Thoracic aorta (tissue), 2 donors: ENCODE data around the gene OPA1. TPM values are rescaled to one million over a fixed set of nuclear protein-coding genes. Genes with fewer than 3 reads are reported as not detected.

Source experiments
- ATAC-seq: fragments of 150-250 bp; one replicate; pipeline ENCODE4 v1.8.0; 2017; ENCODE audit warnings: low read depth; ENCODE audit not compliant: insufficient number of reproducible peaks, low FRiP score
- DNase-seq: peaks from one replicate; pipeline ENCODE4 v3.0.0-alpha.2; 2020; ENCODE audit warnings: low spot score
- H3K27ac ChIP-seq, 2 donors: fragments of 200-600 bp; sonication (generic); 1 replicate in 1 of 2; 2 replicates in 1 of 2; pipeline ENCODE4 v1.5.1; 2016; ENCODE audit warnings: mild to moderate bottlenecking in 2 of 2, moderate library complexity in 2 of 2
- H3K27me3 ChIP-seq: fragments of 200-600 bp; sonication (generic); replicated peaks from 2 replicates; pipeline ENCODE4 v1.6.0; 2016; ENCODE audit warnings: mild to moderate bottlenecking; ENCODE audit not compliant: insufficient read depth
- H3K36me3 ChIP-seq: fragments of 200-600 bp; sonication (generic); one replicate; pipeline ENCODE4 v1.5.1; 2016
- H3K4me1 ChIP-seq, 2 donors: fragments of 200-600 bp; sonication (generic); 1 replicate in 1 of 2; 2 replicates in 1 of 2; pipeline versions ENCODE4 v1.5.1 to v1.6.0; 2016; ENCODE audit warnings: low read depth in 2 of 2, mild to moderate bottlenecking in 1 of 2; ENCODE audit not compliant: control insufficient read depth in 1 of 2
- H3K4me3 ChIP-seq: fragments of 200-600 bp; sonication (generic); 2 replicates; pipeline ENCODE4 v1.5.1; 2016; ENCODE audit warnings: mild to moderate bottlenecking
- H3K9me3 ChIP-seq: fragments of 200-600 bp; sonication (generic); 2 replicates; pipeline ENCODE4 v1.5.1; 2016
- total RNA-seq, 2 donors: library from RNA; depleted of rRNA; stranded (reverse); fragments of >200 nt; gene quantifications; one replicate each; pipeline versions ENCODE4 v1.1.0 to v1.2.3, GENCODE V29; 2016
- TF ChIP-seq, protein P1 (sequence below): fragments of 200-600 bp; sonication (generic); IDR thresholded peaks from one replicate; pipeline ENCODE4 v1.5.1; 2019; ENCODE audit warnings: antibody characterized with exemption

Gene OPA1
- total RNA-seq, 2 donors from 2014 or later = 34.0 to 43.8 TPM

DNA sequence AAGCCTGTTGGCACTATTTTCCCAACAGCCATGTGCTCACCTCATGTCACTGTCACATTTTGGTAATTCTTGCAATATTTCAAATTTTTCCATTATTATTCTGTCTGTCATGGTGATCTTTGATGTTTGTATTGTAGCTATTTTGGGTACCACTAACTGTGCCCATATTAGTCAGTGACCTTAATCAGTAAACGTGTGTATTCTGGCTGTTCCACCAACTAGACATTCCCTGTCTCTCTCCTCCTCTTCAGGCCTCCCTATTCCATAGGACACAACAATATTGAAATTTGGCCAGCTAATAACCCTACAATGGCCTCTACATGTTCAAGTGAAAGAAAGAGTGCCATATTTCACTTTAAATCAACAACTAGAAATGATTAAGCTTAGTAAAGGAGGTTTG, 88.6 kb downstream of the OPA1 start:
- H3K4me3 ChIP-seq = no peak overlapping the region
- H3K36me3 ChIP-seq = peaks cover 4% of the 10 kb centered on the region
- H3K27me3 ChIP-seq = no peaks in the 10 kb centered on the region
- TF ChIP-seq, protein P1, sequence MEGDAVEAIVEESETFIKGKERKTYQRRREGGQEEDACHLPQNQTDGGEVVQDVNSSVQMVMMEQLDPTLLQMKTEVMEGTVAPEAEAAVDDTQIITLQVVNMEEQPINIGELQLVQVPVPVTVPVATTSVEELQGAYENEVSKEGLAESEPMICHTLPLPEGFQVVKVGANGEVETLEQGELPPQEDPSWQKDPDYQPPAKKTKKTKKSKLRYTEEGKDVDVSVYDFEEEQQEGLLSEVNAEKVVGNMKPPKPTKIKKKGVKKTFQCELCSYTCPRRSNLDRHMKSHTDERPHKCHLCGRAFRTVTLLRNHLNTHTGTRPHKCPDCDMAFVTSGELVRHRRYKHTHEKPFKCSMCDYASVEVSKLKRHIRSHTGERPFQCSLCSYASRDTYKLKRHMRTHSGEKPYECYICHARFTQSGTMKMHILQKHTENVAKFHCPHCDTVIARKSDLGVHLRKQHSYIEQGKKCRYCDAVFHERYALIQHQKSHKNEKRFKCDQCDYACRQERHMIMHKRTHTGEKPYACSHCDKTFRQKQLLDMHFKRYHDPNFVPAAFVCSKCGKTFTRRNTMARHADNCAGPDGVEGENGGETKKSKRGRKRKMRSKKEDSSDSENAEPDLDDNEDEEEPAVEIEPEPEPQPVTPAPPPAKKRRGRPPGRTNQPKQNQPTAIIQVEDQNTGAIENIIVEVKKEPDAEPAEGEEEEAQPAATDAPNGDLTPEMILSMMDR = no peak
- H3K27ac ChIP-seq = no peak overlapping the region
- H3K4me1 ChIP-seq = peaks cover 8 to 22% of the 10 kb centered on the region in 2 donors
- DNase-seq (no peak), ATAC-seq (no peak)
- H3K9me3 ChIP-seq = no peaks in the 10 kb centered on the region

DNA sequence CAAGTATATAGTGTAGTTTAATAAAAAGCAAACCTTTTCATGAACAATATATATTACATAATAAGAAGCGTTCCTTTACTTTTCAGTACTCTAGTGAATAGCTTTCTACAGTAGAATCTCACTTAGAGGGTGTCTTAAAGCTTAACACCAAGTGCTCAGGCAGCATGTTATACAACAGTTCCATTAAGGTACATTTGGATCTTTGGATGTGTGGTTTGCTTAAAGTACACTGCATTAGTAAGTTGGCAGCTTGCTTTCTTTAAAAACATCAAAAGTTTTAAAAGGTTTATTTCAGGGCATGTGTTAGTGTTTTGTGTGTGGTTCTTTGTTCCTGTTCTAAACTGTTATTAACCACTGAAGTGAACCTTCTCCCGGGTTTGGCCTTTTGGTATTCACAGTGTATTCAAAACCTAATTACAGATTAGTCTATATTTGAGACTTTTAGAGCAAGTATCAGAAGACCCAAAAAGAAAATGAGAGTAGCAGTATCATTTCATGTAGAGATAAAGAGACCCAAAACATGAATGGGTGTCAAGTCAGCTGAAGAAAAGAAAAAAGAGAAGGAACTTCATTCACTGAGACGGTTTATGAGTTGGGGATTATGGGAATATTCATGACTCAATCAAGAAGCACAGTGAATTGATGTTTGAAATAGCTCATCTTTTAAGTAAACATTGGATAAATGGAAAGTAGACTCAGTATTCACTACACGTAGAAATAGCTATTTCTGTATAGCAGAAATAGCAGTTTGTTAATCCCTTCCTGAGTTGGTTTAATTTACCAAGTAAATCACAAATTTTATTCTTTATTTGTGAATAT, 93.9 kb downstream of the OPA1 start:
- Histone ChIP-seq H3K9me3 (no peaks in the 10 kb centered on the region), H3K27ac (no peak overlapping the region), H3K27me3 (no peaks in the 10 kb centered on the region), H3K36me3 (no peaks in the 10 kb centered on the region), H3K4me3 (no peak overlapping the region), H3K4me1 (peaks cover 3 to 10% of the 10 kb centered on the region in 2 donors)
- TF ChIP-seq, protein P1 = no peak
- ATAC-seq (no peak), DNase-seq (no peak)

DNA sequence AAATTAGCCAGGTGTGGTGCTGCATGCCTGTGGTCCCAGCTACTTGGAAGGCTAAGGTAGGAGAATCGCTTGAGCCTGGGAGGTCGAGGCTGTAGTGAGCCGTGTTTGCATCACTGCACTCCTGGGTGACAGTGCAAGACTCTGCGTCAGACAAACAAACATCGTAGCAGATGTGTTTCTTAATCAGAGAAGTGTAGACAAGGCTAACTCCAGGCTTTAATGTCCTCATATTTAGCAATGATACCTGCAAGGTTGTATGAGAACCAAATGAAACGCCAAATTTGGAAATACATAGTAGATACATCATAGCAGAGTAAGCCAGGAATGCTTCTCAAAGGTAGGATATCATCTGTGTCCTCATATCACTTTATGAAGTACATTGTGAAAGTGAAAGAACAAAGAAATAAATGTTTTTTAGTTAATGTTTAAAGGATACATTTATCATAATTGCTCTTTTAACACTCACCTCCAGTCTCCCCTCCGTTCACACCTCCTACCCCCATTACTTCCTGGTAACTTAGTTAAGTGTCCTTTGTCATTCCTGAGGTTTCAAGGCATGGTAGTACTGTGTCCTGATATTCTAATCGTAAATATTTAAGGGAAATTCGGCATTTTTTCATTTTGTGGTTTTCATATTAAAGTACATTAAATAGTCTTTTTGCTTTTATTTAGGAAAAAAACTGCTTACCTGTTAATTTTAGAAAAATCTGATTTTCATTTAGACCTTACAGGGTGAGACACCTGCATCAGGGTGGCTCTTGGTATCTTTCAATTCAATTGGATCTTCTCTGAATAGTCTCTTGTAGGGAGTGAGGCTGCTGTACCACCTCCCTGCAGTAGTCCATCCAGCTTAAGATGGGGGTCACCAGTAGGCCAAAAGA, 96.1 kb downstream of the OPA1 start:
- Histone ChIP-seq H3K36me3 (peaks cover 5% of the 10 kb centered on the region), H3K4me1 (peaks cover 2 to 10% of the 10 kb centered on the region in 2 donors), H3K27ac (no peak overlapping the region), H3K27me3 (no peaks in the 10 kb centered on the region), H3K9me3 (no peaks in the 10 kb centered on the region), H3K4me3 (no peak overlapping the region)
- no peak for DNase-seq
- ATAC-seq = no peak
- TF ChIP-seq, protein P1 = no peak

DNA sequence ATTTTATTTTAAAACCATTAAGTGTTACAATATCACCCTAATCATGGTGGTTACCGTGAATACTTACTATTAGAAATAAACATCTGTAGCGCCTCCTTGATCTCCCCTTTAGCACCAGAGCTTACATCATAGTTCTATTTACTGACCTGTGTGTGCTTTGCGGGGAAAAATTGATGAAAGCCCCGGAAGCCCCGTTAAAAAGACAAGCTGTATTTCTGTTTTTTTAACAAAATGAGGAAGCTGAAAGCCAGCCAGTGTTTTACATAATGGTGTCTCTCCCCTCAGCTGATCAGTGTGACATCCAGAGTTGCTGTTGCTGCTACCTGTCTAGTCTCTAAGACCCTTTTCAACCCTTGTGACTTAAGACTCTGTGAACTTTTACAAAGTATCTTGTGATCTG, 100.8 kb downstream of the OPA1 start:
- Histone ChIP-seq H3K4me3 (no peak overlapping the region), H3K9me3 (no peaks in the 10 kb centered on the region), H3K36me3 (peaks cover 9% of the 10 kb centered on the region), H3K27me3 (no peaks in the 10 kb centered on the region), H3K4me1 (peaks cover 0 to 9% of the 10 kb centered on the region in 2 donors), H3K27ac (no peak overlapping the region)
- TF ChIP-seq, protein P1 = no peak
- no peak for ATAC-seq
- DNase-seq = no peak
